Hematopoietic multipotent progenitor cell treated with erythropoietin and hydrocortisone succinate and interleukin-3 and kit ligand, for 4 days (in vitro differentiated cells): ENCODE measurements around the gene COL26A1.
"Not testable (repeated sequence)": the region's sequence is repeated elsewhere in the genome, so short reads cannot be mapped to it uniquely, and the experiment has no call there.

Experiments
- DNase-seq: peaks from one replicate; pipeline ENCODE4 v3.0.0-alpha.2; 2015

COL26A1 gene

GRCh38 chr7:101505510-101505909 lies 142.8 kb downstream of the COL26A1 start:
- not testable (repeated sequence) for DNase-seq

GRCh38 chr7:101506531-101506930 lies 143.9 kb downstream of the COL26A1 start:
- no peak for DNase-seq

- DNase-seq: no peak
Measured at GRCh38 chr7:101507327-101507726, 144.7 kb downstream of the COL26A1 start.

- DNase-seq: peak; percentile 88
Measured at GRCh38 chr7:101507791-101508252, 145.1 kb downstream of the COL26A1 start.

GRCh38 chr7:101510297-101510696 lies 147.6 kb downstream of the COL26A1 start:
- DNase-seq: no peak

GRCh38 chr7:101511965-101512364 lies 149.3 kb downstream of the COL26A1 start:
- no peak for DNase-seq

GRCh38 chr7:101516851-101517250 lies 154.2 kb downstream of the COL26A1 start:
- DNase-seq: no peak

GRCh38 chr7:101517304-101517703 lies 154.6 kb downstream of the COL26A1 start:
- DNase-seq: no peak

GRCh38 chr7:101518336-101518735 lies 155.7 kb downstream of the COL26A1 start:
- DNase-seq: no peak

GRCh38 chr7:101519324-101520023 lies 156.8 kb downstream of the COL26A1 start:
- no peak for DNase-seq

GRCh38 chr7:101521430-101521925 lies 158.8 kb downstream of the COL26A1 start:
- DNase-seq: no peak

GRCh38 chr7:101522021-101522420 lies 159.3 kb downstream of the COL26A1 start:
- DNase-seq: no peak

GRCh38 chr7:101527844-101528667 lies 165.4 kb downstream of the COL26A1 start:
- no peak for DNase-seq

- no peak for DNase-seq
Measured at GRCh38 chr7:101529560-101529959, 166.9 kb downstream of the COL26A1 start.

GRCh38 chr7:101531726-101532357 lies 169.2 kb downstream of the COL26A1 start:
- DNase-seq: no peak

GRCh38 chr7:101532400-101533102 lies 169.9 kb downstream of the COL26A1 start:
- DNase-seq: no peak

- DNase-seq: no peak
Measured at GRCh38 chr7:101533103-101533465, 170.4 kb downstream of the COL26A1 start.

GRCh38 chr7:101534015-101534803 lies 171.5 kb downstream of the COL26A1 start:
- no peak for DNase-seq

GRCh38 chr7:101534873-101535272 lies 172.2 kb downstream of the COL26A1 start:
- DNase-seq: no peak

GRCh38 chr7:101535351-101535751 lies 172.7 kb downstream of the COL26A1 start:
- no peak for DNase-seq

- no peak for DNase-seq
Measured at GRCh38 chr7:101536232-101536631, 173.6 kb downstream of the COL26A1 start.

- no peak for DNase-seq
Measured at GRCh38 chr7:101536668-101537067, 174.0 kb downstream of the COL26A1 start.
